PC-3 (cell line): ENCODE data around the gene KCNS3.

ENCODE experiments used
- EZH2 ChIP-seq: fragments of 300-600 bp; sonication (generic); IDR thresholded peaks from one replicate; pipeline ENCODE4 v1.6.1; 2017; ENCODE audit warnings: antibody characterized with exemption, mild to moderate bottlenecking, low read length; ENCODE audit not compliant: unreplicated experiment
- EZH2phosphoT487 ChIP-seq: fragments of 300-600 bp; sonication (generic); IDR thresholded peaks from 2 replicates; pipeline ENCODE4 v1.6.1; 2018; ENCODE audit warnings: mild to moderate bottlenecking, antibody characterized with exemption, low read length, borderline replicate concordance
- TF ChIP-seq, protein P1 (sequence below): fragments of 300-600 bp; sonication (generic); conservative IDR thresholded peaks from 2 replicates; pipeline ENCODE4 v1.5.1; 2017; ENCODE audit warnings: antibody characterized with exemption, low read depth, mild to moderate bottlenecking, low read length

- TF ChIP-seq, protein P1, sequence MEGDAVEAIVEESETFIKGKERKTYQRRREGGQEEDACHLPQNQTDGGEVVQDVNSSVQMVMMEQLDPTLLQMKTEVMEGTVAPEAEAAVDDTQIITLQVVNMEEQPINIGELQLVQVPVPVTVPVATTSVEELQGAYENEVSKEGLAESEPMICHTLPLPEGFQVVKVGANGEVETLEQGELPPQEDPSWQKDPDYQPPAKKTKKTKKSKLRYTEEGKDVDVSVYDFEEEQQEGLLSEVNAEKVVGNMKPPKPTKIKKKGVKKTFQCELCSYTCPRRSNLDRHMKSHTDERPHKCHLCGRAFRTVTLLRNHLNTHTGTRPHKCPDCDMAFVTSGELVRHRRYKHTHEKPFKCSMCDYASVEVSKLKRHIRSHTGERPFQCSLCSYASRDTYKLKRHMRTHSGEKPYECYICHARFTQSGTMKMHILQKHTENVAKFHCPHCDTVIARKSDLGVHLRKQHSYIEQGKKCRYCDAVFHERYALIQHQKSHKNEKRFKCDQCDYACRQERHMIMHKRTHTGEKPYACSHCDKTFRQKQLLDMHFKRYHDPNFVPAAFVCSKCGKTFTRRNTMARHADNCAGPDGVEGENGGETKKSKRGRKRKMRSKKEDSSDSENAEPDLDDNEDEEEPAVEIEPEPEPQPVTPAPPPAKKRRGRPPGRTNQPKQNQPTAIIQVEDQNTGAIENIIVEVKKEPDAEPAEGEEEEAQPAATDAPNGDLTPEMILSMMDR = no peak
- no peak for TF ChIP-seq EZH2phosphoT487
- TF ChIP-seq EZH2 = no peak
These were observed 61.7 kb downstream of the KCNS3 start for GRCh38 chr2:17940091-17940630.
